GM19193 (cell line): ENCODE results near the gene KMT2D.

Experiments used
- POLR2A ChIP-seq: IDR thresholded peaks from 4 replicates; pipeline ENCODE4 v1.6.1; 2011; ENCODE audit not compliant: insufficient read depth, insufficient read length; ENCODE audit errors: extremely low read depth

The KMT2D gene

GRCh38 chr12:49060237-49061156 lies at the start of gene KMT2D:
KMT2D (minus strand) TSS chr12:49060794; CDS start chr12:49055324, 5,470 bp downstream.
- peak; percentile 79 for TF ChIP-seq POLR2A

- TF ChIP-seq POLR2A = no peak
These were observed 49.3 kb upstream of the KMT2D start for GRCh38 chr12:49109641-49110463.

- no peak for TF ChIP-seq POLR2A
These were observed 48.4 kb upstream of the KMT2D start for GRCh38 chr12:49108958-49109404.

GRCh38 chr12:49105504-49106084 lies 45.0 kb upstream of the KMT2D start:
- TF ChIP-seq POLR2A = no peak

GRCh38 chr12:49104822-49105221 lies 44.2 kb upstream of the KMT2D start:
- TF ChIP-seq POLR2A = no peak

GRCh38 chr12:49100380-49100779 lies 39.8 kb upstream of the KMT2D start:
- TF ChIP-seq POLR2A = no peak

- TF ChIP-seq POLR2A = no peak
These were observed 38.1 kb upstream of the KMT2D start for GRCh38 chr12:49098703-49099102.

- no peak for TF ChIP-seq POLR2A
These were observed 37.4 kb upstream of the KMT2D start for GRCh38 chr12:49098035-49098451.

GRCh38 chr12:49097381-49097780 lies 36.8 kb upstream of the KMT2D start:
- no peak for TF ChIP-seq POLR2A

GRCh38 chr12:49094975-49095365 lies 34.4 kb upstream of the KMT2D start:
- TF ChIP-seq POLR2A = no peak

- no peak for TF ChIP-seq POLR2A
These were observed 33.8 kb upstream of the KMT2D start, which contains the start of gene DHH for GRCh38 chr12:49094160-49094974. DHH (minus strand) TSS chr12:49094801; CDS start chr12:49094512, 289 bp downstream.

- TF ChIP-seq POLR2A = no peak
These were observed 33.2 kb upstream of the KMT2D start for GRCh38 chr12:49093792-49094159.

GRCh38 chr12:49092816-49093406 lies 32.3 kb upstream of the KMT2D start:
- no peak for TF ChIP-seq POLR2A

- no peak for TF ChIP-seq POLR2A
These were observed 31.7 kb upstream of the KMT2D start for GRCh38 chr12:49092086-49092815.

- no peak for TF ChIP-seq POLR2A
These were observed 31.2 kb upstream of the KMT2D start for GRCh38 chr12:49091836-49092085.
